H1 (cell line): ENCODE data around the gene PI16.

Experiments used
- CHD1 ChIP-seq: IDR thresholded peaks from 2 replicates; pipeline ENCODE4 v1.6.1; 2012; ENCODE audit warnings: low read depth, low read length, improper control_type of control experiment
- EP300 ChIP-seq, 2 experiments: IDR thresholded peaks; 1 replicate in 1 of 2; 2 replicates in 1 of 2; pipeline ENCODE4 v1.6.1; 2011 to 2012; ENCODE audit warnings: low read depth in 2 of 2, low read length in 2 of 2, mild to moderate bottlenecking in 2 of 2, borderline replicate concordance in 1 of 2, inconsistent platforms in 1 of 2, moderate library complexity in 1 of 2
- EZH2 ChIP-seq: fragments of 200-600 bp; sonication (generic); IDR thresholded peaks from 2 replicates; pipeline ENCODE4 v1.7.1; 2012; ENCODE audit warnings: low read depth, mild to moderate bottlenecking, moderate library complexity, low read length, inconsistent platforms; ENCODE audit not compliant: severe bottlenecking
- NRF1 ChIP-seq: IDR thresholded peaks from 2 replicates; pipeline ENCODE4 v1.6.1; 2011; ENCODE audit warnings: mild to moderate bottlenecking, low read depth, low read length, improper control_type of control experiment
- POLR2A ChIP-seq, 2 experiments: IDR thresholded peaks; 1 replicate in 1 of 2; 2 replicates in 1 of 2; pipeline ENCODE4 v1.6.1; 2011; ENCODE audit warnings: low read depth in 2 of 2, low read length in 2 of 2, mild to moderate bottlenecking in 2 of 2; ENCODE audit errors: control extremely low read depth in 1 of 2
- SIN3A ChIP-seq, 2 experiments: IDR thresholded peaks in 1 of 2; conservative IDR thresholded peaks in 1 of 2; 2 replicates each; pipeline ENCODE4 v1.6.1; 2011 to 2012; ENCODE audit warnings: low read length in 2 of 2, improper control_type of control experiment in 1 of 2, low read depth in 1 of 2, mild to moderate bottlenecking in 1 of 2
- SUZ12 ChIP-seq: fragments of 200-600 bp; sonication (generic); IDR thresholded peaks from 2 replicates; pipeline ENCODE4 v1.6.1; 2012; ENCODE audit warnings: mild to moderate bottlenecking, inconsistent platforms, low read length, moderate library complexity, mixed read lengths
- TEAD4 ChIP-seq: IDR thresholded peaks from 2 replicates; pipeline ENCODE4 v1.6.1; 2012; ENCODE audit warnings: low read depth, low read length, inconsistent platforms, mixed read lengths
- TF ChIP-seq, protein P1 (sequence below), 3 experiments: IDR thresholded peaks; 1 replicate in 2 of 3; 2 replicates in 1 of 3; pipeline versions ENCODE4 v1.5.1 to v1.6.1; 2011; ENCODE audit warnings: low read length in 3 of 3, mild to moderate bottlenecking in 3 of 3, inconsistent platforms in 2 of 3, low read depth in 1 of 3, moderate library complexity in 1 of 3; ENCODE audit not compliant: insufficient read depth in 1 of 3; ENCODE audit errors: control extremely low read depth in 1 of 3
- TF ChIP-seq, protein P2 (sequence below): IDR thresholded peaks from 2 replicates; pipeline ENCODE4 v1.6.1; 2012; ENCODE audit warnings: inconsistent platforms

DNA sequence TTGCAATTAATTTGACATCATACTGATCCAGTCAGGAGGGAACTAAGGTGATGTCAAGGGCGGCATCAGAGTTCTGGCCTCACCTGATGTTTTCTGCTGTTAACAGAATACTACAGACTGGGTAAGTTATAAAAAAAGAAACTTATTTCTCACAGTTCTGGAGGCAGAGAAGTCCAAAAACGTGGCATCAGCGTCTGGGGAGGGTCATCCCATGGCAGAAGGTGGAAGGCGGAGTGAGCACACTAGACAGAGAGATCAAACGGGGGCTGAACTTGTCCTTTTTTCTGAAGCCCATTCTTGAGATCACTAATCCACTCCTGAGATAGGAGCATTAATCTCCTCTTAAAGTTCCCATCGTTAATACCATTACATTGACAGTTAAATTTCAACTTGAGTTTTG lies 34.7 kb downstream of the PI16 start:
- no peak for TF ChIP-seq CHD1
- TF ChIP-seq SIN3A (conservative IDR thresholded peaks at IDR 0.05 in 1 of 2, IDR thresholded peaks at IDR 0.05 in 1 of 2; ENCODE audit: low read depth in 1 of 2, low read length in 2 of 2), result no peak
- TF ChIP-seq, protein P1, sequence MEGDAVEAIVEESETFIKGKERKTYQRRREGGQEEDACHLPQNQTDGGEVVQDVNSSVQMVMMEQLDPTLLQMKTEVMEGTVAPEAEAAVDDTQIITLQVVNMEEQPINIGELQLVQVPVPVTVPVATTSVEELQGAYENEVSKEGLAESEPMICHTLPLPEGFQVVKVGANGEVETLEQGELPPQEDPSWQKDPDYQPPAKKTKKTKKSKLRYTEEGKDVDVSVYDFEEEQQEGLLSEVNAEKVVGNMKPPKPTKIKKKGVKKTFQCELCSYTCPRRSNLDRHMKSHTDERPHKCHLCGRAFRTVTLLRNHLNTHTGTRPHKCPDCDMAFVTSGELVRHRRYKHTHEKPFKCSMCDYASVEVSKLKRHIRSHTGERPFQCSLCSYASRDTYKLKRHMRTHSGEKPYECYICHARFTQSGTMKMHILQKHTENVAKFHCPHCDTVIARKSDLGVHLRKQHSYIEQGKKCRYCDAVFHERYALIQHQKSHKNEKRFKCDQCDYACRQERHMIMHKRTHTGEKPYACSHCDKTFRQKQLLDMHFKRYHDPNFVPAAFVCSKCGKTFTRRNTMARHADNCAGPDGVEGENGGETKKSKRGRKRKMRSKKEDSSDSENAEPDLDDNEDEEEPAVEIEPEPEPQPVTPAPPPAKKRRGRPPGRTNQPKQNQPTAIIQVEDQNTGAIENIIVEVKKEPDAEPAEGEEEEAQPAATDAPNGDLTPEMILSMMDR (IDR thresholded peaks at IDR 0.05; ENCODE audit: control extremely low read depth in 1 of 3, insufficient read depth in 1 of 3, low read depth in 1 of 3, low read length in 3 of 3), result no peak
- TF ChIP-seq POLR2A (IDR thresholded peaks at IDR 0.05; ENCODE audit: control extremely low read depth in 1 of 2, low read depth in 2 of 2, low read length in 2 of 2), result no peak
- no peak for TF ChIP-seq SUZ12
- TF ChIP-seq TEAD4, result no peak
- TF ChIP-seq EP300 (IDR thresholded peaks at IDR 0.05; ENCODE audit: borderline replicate concordance in 1 of 2, low read depth in 2 of 2, low read length in 2 of 2), result no peak
- no peak for TF ChIP-seq NRF1
- TF ChIP-seq EZH2, result no peak
- TF ChIP-seq, protein P2, sequence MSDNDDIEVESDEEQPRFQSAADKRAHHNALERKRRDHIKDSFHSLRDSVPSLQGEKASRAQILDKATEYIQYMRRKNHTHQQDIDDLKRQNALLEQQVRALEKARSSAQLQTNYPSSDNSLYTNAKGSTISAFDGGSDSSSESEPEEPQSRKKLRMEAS, result no peak
